GM18867 (cell line): ENCODE results near the gene REG3G.
"Not testable (repeated sequence)": the region's sequence is repeated elsewhere in the genome, so short reads cannot be mapped to it uniquely, and the experiment has no call there.

Experiments used
- ATAC-seq: cut with Tn5 transposase; IDR thresholded peaks from one replicate; pipeline ENCODE4 v1.9.1; 2021; ENCODE audit warnings: mild to moderate bottlenecking, moderate library complexity; ENCODE audit not compliant: unreplicated experiment

The REG3G gene

GRCh38 chr2:79013629-79014028 lies 11.9 kb upstream of the REG3G start:
- ATAC-seq = no peak

- no peak for ATAC-seq
These were observed 9.2 kb upstream of the REG3G start for GRCh38 chr2:79016342-79016741.

GRCh38 chr2:79026061-79026460 lies 559 bp downstream of the REG3G start:
- no peak for ATAC-seq

DNA sequence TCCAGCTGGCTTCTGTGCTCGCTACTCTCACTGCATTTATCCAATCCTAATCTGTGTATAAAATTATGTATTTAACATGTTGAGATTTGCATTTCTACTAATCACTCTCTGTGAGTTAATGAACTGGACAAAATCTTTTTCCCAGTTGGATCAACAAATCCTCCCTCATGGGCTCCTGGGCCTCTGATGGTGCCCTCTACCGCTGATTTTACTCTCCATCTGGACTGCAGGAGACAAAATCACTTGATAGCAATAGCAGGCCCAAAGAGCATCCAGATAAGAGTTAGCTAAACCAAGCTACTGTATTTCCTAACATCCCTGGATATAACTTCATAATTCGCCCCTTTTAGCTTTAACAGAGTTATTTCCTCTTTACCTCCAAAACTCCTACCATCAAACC lies 14.4 kb downstream of the REG3G start:
- ATAC-seq = no peak

DNA sequence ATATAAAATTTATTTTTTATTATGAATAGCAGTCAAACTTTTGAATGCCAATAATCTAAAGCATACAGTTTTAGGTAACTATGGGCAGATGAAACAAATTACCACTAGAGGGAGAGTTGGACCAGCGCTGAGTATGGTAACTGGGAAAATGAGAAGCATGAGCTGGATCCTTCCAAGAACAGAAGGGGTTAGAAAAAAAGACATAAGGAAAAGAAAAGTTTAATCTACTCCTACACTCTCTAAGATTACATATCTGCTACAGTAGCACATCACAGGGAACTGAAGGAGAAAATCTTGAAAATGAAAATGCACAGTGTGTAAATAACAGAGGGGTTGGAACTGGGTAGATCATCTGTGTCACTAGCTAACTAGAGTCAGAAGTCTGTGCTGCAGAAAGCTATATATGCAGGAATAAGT lies 15.5 kb downstream of the REG3G start:
- peak; percentile 51 for ATAC-seq

- not testable (repeated sequence) for ATAC-seq
These were observed 28.0 kb downstream of the REG3G start for GRCh38 chr2:79053486-79053885.

DNA sequence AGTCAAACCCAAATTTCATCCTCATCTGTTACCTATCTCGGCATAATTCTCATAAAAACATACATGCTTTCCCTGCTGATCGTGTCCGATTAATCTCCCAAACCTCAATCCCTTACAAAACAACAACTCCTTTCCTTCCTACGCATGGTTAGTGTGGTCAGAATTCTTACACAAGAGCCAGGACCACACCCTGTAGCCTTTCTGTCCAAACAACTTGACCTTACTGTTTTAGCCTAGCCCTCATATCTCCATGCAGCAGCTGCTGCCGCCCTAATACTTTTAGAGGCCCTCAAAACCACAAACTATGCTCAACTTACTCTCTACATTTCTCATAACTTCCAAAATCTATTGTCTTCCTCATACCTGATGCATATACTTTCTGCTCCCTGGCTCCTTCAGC lies 29.3 kb downstream of the REG3G start:
- not testable (repeated sequence) for ATAC-seq

GRCh38 chr2:79065201-79065600 lies 39.7 kb downstream of the REG3G start:
- ATAC-seq = no peak

- no peak for ATAC-seq
These were observed 45.6 kb downstream of the REG3G start for GRCh38 chr2:79071078-79071477.
